Stimulated activated CD8-positive, alpha-beta memory T cell treated with anti-CD3 and anti-CD28 coated beads, Interleukin-4, amount 100 ng/mL, for 24 hours (primary cell): Measurements from ENCODE around the gene GAL3ST2.
"Not testable (repeated sequence)": the region's sequence is repeated elsewhere in the genome, so short reads cannot be mapped to it uniquely, and the experiment has no call there.

ENCODE experiments used
- DNase-seq: peaks from one replicate; pipeline ENCODE4 v3.0.0-alpha.2; 2020; ENCODE audit warnings: low read depth

The GAL3ST2 gene

GRCh38 chr2:241809383-241810306 is 33.0 kb downstream of the GAL3ST2 start:
- no peak for DNase-seq

DNA sequence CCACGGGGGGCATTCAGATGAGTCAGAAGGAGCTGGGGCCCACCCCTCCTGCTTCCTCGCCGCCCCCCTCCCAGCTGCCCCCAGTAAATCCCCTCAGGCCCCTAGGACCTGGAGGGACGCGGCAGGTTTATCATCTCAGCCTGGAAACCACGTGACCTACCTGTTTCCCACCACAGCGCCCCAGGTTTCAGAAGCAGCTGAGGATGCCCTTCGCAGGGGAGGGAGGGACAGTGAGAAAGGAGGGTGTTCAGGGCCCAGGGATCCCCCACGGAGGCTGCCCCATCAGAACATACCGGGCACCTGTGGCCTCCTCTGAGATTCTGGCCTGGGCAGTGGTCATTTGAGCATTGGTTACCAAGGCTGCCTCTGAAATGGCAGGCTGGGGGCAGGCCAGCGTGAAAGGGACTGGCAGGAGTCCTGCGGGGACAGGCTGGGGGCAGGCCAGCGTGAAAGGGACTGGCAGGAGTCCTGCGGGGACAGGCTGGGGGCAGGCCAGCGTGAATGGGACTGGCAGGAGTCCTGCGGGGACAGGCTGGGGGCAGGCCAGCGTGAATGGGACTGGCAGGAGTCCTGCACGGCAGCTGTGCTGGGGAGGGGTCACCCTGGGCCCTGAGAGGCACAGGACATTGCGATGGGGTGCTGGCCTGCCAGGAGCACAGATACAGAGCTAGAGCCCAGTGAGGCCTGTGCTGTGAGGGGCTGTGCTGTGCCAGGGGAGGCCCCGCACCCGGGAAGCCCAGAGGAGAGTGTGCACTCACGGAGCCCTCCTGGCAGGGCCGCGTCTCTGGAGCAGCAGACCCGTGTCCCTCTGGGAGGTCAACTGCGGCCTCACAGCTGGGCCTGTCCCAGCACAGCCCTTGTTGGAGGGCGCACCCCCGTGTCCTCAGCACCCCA is 33.9 kb downstream of the GAL3ST2 start:
- DNase-seq = no peak

DNA sequence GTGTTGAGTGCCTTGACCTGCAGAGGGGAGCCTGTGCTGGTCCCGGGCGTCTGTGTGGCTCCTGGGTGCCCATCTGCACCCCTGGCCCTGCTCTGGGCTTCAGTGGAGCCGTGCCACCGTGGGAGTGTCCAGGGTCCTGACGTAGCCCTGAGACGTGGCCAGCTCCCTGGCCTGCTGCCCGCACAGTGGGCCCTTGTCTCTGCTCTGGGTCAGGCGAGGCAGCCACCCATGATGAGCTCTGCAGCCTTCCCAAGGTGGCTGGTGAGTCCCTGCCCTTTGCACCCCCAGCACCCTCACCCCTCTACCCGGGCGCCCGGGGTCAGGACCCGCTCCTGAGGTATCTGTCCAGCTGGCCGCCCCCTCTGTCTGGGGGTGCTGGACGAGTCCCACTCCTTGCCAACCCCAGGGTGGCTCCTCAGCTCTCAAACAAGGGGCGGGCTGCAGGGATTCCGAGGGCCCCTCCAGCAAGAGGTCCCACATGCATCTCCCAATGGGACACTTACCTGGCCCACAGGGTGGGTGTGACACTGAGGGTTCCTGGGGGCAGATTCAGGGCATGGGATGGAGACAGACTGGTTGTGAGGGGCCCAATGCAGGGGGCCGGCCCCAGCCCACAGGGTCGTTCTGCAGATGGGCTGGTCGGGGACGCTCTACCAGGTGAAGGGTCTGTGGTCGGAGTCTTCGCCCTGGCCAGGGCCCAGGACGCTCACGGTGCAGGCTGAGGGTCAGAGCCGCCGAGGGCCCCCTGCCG is 34.8 kb downstream of the GAL3ST2 start:
- no peak for DNase-seq

GRCh38 chr2:241811952-241812729 is 35.5 kb downstream of the GAL3ST2 start:
- DNase-seq = no peak

GRCh38 chr2:241812730-241813643 is 36.4 kb downstream of the GAL3ST2 start:
- DNase-seq = no peak

DNA sequence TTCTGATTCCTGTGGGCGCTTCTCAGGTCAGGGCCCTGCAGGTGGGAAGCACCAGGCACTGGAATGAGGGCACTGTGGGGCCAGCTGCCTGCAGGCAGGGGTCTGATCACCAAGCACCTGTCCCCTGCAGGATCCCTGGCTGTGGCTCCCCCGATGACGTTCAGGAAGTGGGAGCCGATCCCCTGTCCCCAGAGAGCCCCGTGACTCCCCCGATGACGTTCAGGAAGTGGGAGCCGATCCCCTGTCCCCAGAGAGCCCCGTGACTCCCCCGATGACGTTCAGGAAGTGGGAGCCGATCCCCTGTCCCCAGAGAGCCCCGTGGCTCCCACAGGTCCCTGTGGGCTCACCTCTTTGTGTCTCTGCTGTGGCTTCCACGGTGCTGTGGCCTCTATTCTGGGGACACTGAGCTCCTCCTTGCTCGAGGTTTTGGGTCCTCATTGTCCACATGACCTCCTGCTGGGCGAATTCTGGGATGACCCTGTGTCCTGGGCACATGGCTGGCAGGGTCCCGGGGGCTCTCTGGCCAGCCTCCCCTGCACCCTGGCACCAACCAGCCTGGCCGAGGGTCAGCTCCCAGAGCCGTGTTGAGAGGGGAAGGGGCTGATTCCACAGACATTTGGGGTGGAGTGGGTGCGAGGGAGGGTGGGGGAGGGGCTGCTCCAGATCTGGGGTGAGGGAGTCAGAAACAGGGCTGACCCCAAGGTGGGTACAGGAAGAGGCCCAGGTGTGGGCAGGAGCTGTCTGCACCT is 37.2 kb downstream of the GAL3ST2 start:
- no peak for DNase-seq

DNA sequence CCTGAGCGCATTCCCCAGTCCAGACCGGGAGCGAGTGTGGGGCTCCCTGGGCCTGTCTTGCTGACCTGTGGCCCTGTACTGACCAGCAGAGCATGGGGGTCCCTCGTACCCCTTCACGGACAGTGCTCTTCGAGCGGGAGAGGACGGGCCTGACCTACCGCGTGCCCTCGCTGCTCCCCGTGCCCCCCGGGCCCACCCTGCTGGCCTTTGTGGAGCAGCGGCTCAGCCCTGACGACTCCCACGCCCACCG is 37.7 kb downstream of the GAL3ST2 start:
- no peak for DNase-seq

DNA sequence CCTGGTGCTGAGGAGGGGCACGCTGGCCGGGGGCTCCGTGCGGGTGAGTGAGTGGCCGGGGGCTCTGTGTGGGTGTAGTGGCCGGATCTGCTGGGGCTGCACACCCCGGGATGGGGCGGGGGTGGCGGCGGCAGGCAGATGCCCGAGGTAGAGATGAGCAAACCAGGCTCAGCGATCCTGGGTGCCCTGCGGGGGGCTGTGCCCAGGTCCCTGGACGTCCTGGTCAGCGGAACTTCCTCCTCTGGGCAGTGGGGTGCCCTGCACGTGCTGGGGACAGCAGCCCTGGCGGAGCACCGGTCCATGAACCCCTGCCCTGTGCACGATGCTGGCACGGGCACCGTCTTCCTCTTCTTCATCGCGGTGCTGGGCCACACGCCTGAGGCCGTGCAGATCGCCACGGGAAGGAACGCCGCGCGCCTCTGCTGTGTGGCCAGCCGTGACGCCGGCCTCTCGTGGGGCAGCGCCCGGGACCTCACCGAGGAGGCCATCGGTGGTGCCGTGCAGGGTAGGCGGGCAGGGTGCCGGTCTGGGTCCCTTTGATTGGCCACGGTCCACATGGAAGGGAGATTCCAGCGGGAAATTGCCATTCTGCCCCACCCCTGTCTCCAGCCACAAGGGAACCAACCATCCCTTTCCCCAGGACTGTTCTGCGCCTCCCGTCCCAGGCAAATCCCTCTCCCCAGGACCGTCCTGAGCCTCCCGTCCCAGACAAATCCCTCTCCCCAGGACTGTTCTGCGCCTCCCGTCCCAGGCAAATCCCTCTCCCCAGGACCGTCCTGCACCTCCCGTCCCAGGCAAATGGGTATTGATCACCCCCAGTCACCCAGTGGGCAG is 38.2 kb downstream of the GAL3ST2 start:
- DNase-seq = no peak

- no peak for DNase-seq
Observed at GRCh38 chr2:241815477-241816430, 39.1 kb downstream of the GAL3ST2 start.

DNA sequence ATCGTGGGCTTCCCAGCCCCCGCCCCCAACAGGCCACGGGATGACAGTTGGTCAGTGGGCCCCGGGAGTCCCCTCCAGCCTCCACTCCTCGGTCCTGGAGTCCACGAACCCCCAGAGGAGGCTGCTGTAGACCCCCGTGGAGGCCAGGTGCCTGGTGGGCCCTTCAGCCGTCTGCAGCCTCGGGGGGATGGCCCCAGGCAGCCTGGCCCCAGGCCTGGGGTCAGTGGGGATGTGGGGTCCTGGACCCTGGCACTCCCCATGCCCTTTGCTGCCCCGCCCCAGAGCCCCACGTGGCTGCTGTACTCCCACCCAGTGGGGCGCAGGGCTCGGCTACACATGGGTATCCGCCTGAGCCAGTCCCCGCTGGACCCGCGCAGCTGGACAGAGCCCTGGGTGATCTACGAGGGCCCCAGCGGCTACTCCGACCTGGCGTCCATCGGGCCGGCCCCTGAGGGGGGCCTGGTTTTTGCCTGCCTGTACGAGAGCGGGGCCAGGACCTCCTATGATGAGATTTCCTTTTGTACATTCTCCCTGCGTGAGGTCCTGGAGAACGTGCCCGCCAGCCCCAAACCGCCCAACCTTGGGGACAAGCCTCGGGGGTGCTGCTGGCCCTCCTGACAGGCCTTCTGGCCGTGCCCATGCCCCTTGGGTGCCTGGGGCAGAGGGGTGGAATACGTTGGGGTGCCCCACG is 40.0 kb downstream of the GAL3ST2 start:
- no peak for DNase-seq

DNA sequence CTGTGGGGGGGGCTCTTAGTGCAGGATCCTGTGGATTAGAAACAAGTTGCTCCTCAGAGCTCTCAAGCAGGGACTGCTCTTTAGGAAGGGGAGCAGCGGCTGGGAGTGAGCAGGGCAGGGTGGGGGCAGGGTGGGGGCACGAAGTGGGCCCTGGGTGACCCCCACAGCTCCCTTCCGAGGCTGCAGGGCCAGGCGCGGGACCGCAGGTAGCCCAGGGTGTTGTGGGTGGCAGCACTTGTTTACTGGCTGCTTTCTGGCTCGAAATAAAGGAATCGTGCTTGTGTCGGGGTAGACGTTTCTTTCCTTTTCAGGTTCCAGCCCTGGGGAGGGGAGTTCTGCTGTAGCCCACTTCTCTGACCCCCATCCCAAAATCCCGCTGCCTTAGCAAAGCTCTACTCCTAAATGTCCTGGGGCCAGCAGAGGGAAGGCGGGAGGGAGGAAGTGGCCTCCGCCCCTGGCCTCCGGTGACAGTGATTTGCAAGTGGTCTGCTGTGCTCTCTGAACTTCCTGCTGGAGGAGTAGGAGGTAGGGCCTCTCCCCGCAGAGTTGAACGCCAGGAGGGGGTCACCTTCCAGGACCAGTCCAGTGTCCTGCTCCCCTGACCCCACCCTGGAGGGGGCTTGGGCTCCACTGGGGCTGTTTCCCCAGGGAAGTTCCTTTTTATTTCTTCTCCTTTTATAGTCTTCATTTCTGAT is 40.7 kb downstream of the GAL3ST2 start:
- DNase-seq = no peak

DNA sequence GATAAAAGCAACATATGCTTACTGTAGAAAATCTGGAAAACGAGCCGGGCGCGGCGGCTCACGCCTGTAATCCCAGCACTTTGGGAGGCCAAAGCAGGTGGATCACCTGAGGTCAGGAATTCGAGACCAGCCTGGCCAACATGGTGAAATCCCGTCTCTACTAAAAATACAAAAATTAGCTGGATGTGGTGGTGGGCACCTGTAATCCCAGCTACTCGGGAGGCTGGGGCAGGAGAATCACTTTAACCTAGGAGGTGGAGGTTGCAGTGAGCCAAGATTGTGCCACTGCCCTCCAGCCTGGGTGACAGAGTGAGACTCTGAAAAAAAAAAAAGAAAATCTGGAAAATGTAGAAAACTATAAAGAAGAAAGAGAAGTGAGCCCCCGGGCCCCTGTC is 41.2 kb downstream of the GAL3ST2 start:
- DNase-seq = not testable (repeated sequence)

- no peak for DNase-seq
Observed at GRCh38 chr2:241818229-241818942, 41.8 kb downstream of the GAL3ST2 start.

- no peak for DNase-seq
Observed at GRCh38 chr2:241818943-241819270, 42.3 kb downstream of the GAL3ST2 start.

- not testable (repeated sequence) for DNase-seq
Observed at GRCh38 chr2:241819947-241820624, 43.5 kb downstream of the GAL3ST2 start.
